Measurements from ENCODE around the gene PRRC2B.
"Not testable (repeated sequence)": the region's sequence is repeated elsewhere in the genome, so short reads cannot be mapped to it uniquely, and the experiment has no call there.

The PRRC2B gene

GRCh38 chr9:131491001-131491710 lies 97.3 kb downstream of the PRRC2B start:
- no peak for DNase-seq

GRCh38 chr9:131492070-131492469 lies 98.2 kb downstream of the PRRC2B start:
- DNase-seq = no peak

DNA sequence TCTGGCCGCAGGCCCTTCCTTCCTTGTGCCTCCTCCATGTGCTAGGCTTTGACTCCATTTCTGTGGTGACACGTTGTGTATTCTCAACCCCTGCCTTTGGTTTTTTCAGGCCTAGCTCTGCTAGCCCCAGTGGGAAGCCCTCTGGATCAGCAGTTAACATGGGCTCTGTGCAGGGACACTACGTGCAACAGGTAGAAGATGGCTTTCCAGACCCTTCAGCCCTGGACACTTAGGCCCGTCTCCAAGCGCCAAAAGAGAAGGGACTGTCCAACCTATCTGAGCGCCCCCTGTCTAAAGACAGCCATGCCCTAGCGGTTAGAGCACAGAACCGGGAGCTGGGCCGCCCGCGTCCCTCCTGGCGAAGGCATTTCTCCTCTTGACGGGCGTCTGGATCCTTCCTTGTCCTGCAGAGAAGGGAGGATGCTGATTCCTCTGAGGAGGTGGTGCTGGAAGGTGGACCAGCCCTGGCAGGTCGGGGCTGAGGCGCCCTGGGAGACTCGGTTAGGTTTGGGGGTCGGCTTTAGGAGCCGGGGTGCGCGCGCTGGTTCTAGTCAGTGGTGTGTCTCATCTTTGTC lies 100.5 kb downstream of the PRRC2B start:
- no peak for DNase-seq

DNA sequence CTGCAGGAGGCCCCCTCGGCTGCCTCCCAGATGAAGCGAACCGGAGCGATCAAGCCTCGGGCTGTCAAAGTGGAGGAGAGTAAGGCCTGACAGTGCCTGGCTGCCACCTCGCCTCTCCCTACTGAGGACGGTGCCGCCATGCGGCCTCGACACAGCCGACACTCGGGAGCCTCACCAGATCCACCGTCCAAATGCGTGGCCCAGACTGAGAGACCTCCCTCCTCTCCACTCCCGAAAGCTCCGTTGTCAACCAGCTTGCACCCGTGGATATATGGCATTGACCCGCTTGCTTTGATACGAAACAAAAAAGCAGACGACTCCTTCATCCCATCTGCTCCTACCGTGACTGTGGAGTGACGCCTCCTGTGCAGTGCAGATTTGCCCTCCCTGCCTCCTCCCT lies 101.9 kb downstream of the PRRC2B start:
- DNase-seq = no peak

GRCh38 chr9:131496844-131497405 lies 103.0 kb downstream of the PRRC2B start:
- no peak for DNase-seq

DNA sequence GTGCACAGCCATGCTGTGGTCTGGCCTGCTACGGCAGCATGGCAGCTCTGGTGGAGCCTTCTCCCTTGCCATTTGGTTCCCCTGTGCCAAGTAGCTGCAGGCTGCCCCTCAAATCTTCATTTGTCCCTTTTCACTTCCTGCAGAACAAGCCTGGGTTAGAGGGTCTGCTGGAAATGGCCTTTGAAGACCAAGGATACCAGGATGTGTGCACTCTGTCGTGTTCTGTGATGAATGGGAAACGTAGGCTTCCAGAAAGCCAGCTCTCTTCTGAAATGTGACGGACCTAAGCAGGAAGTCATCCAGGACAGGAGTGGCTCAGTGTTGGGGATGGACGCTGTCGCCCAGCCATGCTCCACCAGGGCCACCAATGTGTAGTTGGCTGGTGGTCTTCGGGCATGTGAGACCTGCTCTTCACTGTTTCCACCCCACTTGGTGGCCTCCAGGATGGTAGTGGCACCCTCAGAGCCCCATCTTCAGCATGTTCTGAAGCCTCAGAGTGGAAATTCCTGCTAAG lies 105.4 kb downstream of the PRRC2B start:
- no peak for DNase-seq

GRCh38 chr9:131500377-131500776 lies 106.5 kb downstream of the PRRC2B start:
- no peak for DNase-seq

- DNase-seq = no peak
These were observed 107.2 kb downstream of the PRRC2B start for GRCh38 chr9:131500939-131501541.

DNA sequence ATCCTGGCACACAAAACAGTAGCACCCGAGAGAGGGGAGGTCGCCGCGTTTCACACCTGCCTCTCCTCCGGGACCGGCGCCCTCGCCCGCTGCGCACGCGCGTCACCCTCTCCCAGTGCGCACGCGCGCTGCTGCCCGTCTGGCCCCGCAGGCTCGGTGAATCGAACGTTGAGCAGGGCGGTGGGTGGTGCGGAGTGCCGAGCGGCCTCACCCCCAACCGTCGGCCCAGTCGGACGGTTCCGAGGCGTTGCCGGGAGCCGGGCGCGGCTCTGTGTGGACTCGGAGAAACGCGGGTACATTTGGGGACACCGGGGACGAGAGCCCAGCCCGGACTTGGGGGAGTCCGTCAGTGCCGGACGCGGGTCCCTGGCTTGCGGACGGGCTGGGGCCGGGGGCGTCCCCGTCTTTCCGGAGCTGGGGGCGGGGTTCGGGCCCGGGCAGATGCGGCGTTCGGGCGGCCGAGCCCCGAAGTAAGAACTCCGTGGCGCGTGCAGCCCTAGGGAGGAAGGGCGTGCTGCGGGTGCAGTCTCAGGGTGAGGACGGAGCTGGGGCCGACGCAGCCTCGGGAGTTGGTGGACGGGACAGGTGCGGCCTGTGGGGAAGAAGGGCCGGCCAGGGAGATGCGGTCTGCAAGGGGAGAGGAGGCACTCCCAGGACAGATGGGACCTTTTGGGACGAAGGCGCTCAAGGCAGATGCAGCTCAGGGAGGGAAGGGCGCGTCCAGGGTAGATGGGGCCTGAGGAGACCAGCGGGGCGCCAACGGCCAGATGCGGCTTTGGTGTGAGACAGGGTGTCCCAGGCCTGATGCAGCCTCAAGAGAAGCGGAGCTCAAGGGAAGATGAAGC lies 109.1 kb downstream of the PRRC2B start, which contains the start of gene POMT1:
TSS of gene POMT1 (plus strand) at position 138 of the 845 bp plus-strand sequence. CDS start 1,301 bp downstream, outside the sequence.
- peak; percentile 51 for DNase-seq

- DNase-seq = no peak
These were observed 110.0 kb downstream of the PRRC2B start for GRCh38 chr9:131503626-131504465.

DNA sequence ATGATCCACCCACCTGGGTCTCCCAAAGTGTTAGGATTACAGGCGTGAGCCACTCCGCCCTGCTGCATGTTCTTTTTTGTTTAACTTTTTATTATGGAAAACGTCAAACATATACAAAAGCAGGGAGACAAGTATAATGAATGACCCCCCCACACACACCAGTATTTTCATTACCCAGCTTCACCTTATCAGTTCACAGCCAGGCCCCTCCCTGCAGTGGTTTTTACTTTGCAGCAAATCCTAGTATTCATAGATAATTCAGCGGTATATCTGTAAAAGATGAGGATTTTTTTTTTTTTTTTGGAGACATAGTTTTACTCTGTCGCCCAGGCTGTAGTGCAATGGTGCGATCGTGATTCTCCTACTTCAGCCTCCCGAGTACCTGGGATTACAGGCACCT lies 111.1 kb downstream of the PRRC2B start:
- DNase-seq = no peak

DNA sequence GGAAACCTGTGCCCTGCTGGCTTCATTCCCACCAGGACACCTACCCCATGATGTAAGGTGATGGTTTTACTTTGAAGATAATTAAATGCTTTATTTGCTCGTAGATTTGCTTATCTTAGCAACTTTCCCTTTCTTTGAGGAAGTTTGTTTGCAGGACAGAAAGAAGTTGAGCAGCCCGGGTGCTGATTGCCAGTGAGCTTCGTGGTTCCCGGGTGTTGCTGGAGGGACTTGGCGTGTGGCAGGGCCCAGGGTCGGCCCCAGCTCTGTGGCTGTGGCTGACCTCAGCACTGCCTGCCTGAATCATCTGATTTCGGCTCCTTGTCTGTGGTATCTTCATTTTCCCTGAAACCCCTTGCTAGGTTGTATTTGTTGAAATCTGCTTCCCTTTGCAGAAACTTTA lies 117.5 kb downstream of the PRRC2B start:
- DNase-seq = no peak

- DNase-seq = no peak
These were observed 118.0 kb downstream of the PRRC2B start for GRCh38 chr9:131511880-131512279.

DNA sequence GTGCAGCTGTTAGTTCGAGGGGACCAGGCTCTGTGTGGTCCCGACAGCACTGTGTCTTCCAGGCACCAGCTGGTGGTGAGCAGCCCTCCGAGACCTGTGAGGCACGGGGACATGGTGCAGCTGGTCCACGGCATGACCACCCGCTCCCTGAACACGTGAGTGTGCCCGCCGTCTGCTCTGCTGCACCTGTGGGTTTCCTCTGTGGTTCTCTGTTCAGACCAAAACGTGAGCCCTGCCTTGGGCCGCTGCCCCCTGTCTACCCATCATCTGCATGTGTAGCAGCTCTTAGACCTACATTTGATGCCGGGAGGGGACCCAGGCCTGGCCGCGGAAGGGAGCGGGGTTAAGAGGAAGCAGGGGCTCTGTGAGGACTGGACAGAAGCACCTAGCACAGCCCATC lies 119.3 kb downstream of the PRRC2B start:
- no peak for DNase-seq

GRCh38 chr9:131515559-131516031 lies 121.7 kb downstream of the PRRC2B start:
- not testable (repeated sequence) for DNase-seq

DNA sequence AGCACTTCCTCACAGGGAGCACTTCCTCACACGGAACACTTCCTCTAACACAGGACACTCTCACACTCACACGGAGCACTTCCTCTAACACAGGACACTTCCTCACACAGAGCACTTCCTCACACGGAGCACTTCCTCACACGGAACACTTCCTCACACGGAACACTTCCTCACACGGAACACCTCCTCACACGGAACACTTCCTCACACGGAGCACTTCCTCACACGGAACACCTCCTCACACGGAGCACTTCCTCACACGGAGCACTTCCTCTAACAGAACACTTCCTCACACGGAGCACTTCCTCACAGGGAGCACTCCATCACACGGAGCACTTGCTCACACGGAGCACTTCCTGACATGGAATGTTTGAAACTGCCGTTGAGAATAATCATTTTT lies 122.2 kb downstream of the PRRC2B start:
- DNase-seq = no peak

- DNase-seq = no peak
These were observed 123.0 kb downstream of the PRRC2B start for GRCh38 chr9:131516930-131517329.

DNA sequence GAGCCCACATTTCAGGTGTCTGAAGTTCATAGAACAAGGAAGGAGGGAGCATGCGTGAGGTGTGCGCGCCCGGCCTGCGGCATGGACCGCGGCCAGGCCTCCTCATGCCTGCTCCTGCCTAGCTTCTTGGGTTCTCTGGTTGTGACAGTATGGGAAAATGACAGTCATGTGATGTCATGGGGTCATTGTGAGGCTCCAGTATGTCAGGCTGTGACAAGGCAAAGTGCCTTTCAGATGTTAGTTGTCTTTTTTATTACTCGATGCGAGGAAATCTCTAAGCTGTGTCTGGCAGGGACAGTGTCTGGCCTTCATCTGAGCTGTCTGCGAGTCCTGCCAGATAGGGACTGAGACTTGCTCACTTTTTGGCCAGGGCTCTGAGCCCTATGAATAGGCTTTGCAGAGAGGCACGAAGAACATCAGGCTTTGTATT lies 123.9 kb downstream of the PRRC2B start:
- no peak for DNase-seq

DNA sequence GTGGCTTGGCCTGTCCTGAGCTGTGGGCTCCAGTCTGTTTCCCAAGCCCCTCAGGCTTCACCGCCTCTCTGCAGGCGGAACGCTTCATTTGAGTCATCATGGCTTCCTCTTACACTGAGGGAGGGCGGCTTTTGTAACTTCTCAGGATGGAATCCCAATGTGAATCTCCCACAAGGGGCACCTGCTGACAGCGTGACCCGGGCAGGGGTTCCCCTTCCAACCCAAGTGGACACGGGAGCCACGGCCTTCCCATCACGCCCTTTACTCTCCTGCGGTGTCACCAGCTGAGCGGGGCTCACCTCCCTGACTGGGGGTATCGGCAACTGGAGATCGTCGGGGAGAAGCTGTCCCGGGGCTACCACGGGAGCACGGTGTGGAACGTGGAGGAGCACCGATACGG lies 124.7 kb downstream of the PRRC2B start:
- no peak for DNase-seq

DNA sequence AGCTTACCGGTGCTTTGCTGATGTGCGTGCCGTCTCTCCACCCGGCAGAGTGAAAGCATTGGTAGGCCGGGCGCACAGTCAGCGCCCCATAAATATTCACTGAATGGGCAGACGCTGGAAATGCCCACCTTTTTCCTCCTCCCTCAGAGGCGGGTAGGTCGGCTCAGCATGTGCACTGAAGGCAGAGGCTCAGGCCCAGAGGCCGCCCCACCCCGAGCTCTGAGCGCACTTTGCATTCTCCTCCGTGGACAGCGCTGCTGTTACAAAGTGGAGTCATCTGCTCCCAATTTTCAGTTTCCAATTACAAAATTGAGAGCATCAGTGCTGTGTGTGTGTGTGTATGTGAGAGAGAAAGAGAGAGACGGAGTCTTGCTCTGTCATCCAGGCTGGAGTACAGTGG lies 126.6 kb downstream of the PRRC2B start:
- no peak for DNase-seq

DNA sequence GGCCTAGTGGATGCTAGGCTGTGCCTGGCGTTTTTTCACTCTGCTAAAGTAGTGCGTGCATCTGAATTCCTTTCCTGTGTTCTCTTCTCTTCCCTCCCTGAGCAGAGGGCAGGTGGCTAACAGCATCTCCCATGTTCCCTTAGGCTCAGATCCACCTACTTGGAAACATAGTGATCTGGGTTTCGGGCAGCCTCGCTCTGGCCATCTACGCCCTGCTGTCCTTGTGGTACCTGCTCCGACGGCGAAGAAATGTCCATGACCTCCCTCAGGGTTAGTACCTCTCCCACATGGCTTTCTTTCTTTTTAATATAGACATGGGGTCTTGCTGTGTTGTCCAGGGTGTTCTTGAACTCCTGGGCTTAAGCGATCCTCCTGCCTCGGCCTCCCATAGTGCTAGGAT lies 127.3 kb downstream of the PRRC2B start:
- DNase-seq = no peak

DNA sequence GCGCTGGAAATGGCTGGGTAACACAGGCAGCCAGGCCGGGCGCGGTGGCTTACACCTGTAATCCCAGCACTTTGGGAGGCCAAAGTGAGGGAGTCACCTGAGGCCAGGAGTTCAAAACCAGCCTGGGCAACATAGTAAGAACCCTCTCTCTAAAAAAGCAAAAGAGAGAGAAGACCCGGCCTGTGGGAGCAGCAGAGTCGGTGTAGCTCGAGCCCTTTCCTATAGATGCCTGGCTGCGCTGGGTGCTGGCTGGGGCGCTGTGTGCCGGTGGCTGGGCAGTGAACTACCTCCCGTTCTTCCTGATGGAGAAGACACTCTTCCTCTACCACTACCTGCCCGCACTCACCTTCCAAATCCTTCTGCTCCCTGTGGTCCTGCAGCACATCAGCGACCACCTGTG lies 127.9 kb downstream of the PRRC2B start:
- DNase-seq = no peak
